Measurements from ENCODE around the gene PLEKHA8.

Gene PLEKHA8

GRCh38 chr7:29998489-29998888, 29.7 kb upstream of the PLEKHA8 start:
- H3K36me3 Mint-ChIP-seq (ENCODE audit: low read depth) = peaks cover 27% of the 10 kb centered on the region
- peaks cover 10% of the 10 kb centered on the region for H3K27me3 Mint-ChIP-seq (ENCODE audit: low read depth, poor library complexity)
- TF ChIP-seq CTCF (IDR thresholded peaks at IDR 0.05) = no peak
- peaks cover 51% of the 10 kb centered on the region for H3K9me3 Mint-ChIP-seq
- no peak overlapping the region for H3K4me3 Mint-ChIP-seq
- DNase-seq = no peak
- no peak overlapping the region for H3K27ac Mint-ChIP-seq
- peaks cover 4% of the 10 kb centered on the region for H3K4me1 Mint-ChIP-seq

DNA sequence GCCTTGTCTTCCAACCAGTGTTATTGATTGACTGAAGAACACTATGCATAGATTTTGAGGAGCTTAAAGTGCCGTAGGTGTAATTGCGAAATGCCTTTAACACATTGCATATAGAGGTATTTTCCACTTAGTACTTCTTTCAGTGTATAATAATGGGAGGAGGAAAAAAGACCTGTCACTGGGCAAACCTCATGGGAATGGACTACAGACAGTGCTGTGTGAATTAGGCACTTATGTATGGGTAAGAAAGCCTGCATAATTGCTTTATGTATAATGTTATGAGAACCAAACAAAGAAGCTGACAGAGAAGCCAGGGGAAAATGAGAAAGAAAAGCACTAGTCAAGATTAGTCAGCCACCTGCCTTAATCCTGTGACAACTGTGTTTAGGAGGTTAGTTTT, 26.2 kb upstream of the PLEKHA8 start:
- no peak for TF ChIP-seq CTCF (IDR thresholded peaks at IDR 0.05)
- peaks cover 5% of the 10 kb centered on the region for H3K36me3 Mint-ChIP-seq (ENCODE audit: low read depth)
- H3K27me3 Mint-ChIP-seq (ENCODE audit: low read depth, poor library complexity) = peaks cover 4% of the 10 kb centered on the region
- peaks cover 8% of the 10 kb centered on the region for H3K4me1 Mint-ChIP-seq
- no peak for DNase-seq
- no peak overlapping the region for H3K27ac Mint-ChIP-seq
- no peak overlapping the region for H3K4me3 Mint-ChIP-seq
- peaks cover 16% of the 10 kb centered on the region for H3K9me3 Mint-ChIP-seq

DNA sequence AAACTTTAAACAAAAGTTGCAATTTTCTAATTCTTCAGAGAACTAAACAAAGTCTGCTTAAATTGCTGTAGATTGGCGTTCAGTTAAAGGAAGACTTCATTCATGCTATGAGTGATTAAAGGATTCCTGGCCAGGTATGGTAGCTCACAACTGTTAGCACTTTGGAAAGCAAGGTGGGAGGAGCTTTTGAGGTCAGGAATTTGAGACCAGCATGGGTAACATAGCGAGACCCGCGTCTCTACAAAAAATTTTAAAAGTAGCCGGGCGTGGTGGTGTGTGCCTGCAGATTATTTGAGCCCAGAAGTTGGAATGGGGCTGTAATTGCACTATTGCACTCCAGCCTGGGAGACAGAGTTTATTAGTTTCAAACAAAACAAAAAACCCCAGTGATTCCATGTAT, 25.1 kb upstream of the PLEKHA8 start:
- no peak for TF ChIP-seq CTCF (IDR thresholded peaks at IDR 0.05)
- H3K4me3 Mint-ChIP-seq = no peak overlapping the region
- H3K27ac Mint-ChIP-seq = no peak overlapping the region
- DNase-seq = no peak
- H3K4me1 Mint-ChIP-seq = peaks cover 8% of the 10 kb centered on the region
- peaks cover 4% of the 10 kb centered on the region for H3K27me3 Mint-ChIP-seq (ENCODE audit: low read depth, poor library complexity)
- H3K9me3 Mint-ChIP-seq = peaks cover 10% of the 10 kb centered on the region
- H3K36me3 Mint-ChIP-seq (ENCODE audit: low read depth) = no peaks in the 10 kb centered on the region

- peaks cover 8% of the 10 kb centered on the region for H3K4me1 Mint-ChIP-seq
- no peaks in the 10 kb centered on the region for H3K36me3 Mint-ChIP-seq (ENCODE audit: low read depth)
- H3K4me3 Mint-ChIP-seq = no peak overlapping the region
- H3K27ac Mint-ChIP-seq = no peak overlapping the region
- peaks cover under 1% of the 10 kb centered on the region for H3K9me3 Mint-ChIP-seq
- peaks cover 4% of the 10 kb centered on the region for H3K27me3 Mint-ChIP-seq (ENCODE audit: low read depth, poor library complexity)
- TF ChIP-seq CTCF (IDR thresholded peaks at IDR 0.05) = no peak
- no peak for DNase-seq
These were observed 22.7 kb upstream of the PLEKHA8 start for GRCh38 chr7:30005464-30005863.

GRCh38 chr7:30010021-30010420, 18.2 kb upstream of the PLEKHA8 start:
- Mint-ChIP-seq H3K27me3 (ENCODE audit: low read depth, poor library complexity) (no peaks in the 10 kb centered on the region), H3K36me3 (ENCODE audit: low read depth) (peaks cover 18% of the 10 kb centered on the region), H3K4me3 (no peak overlapping the region), H3K9me3 (no peaks in the 10 kb centered on the region), H3K27ac (no peak overlapping the region), H3K4me1 (no peaks in the 10 kb centered on the region)
- TF ChIP-seq CTCF (IDR thresholded peaks at IDR 0.05) = no peak
- DNase-seq = no peak

DNA sequence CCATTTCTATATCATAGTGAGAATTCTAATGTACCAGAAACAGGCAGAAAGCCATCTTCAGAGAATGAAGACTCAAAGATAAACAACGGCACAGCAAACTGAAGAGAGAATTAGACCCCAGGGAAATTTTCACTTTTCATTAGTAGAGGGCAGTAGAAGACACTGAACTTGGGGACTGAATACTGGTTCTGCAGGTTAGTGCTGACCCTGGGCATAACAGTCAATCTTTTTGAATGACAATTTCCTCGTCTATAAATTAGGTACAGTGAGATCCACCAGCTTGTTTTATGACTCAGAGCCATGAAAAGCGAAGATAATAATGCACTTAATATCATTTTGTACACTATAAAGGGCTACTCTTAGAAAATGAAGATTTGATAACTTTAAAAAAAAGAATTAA, 15.5 kb upstream of the PLEKHA8 start:
- no peaks in the 10 kb centered on the region for H3K27me3 Mint-ChIP-seq (ENCODE audit: low read depth, poor library complexity)
- no peaks in the 10 kb centered on the region for H3K4me1 Mint-ChIP-seq
- no peak overlapping the region for H3K27ac Mint-ChIP-seq
- H3K9me3 Mint-ChIP-seq = no peaks in the 10 kb centered on the region
- TF ChIP-seq CTCF (IDR thresholded peaks at IDR 0.05) = no peak
- DNase-seq = no peak
- no peak overlapping the region for H3K4me3 Mint-ChIP-seq
- H3K36me3 Mint-ChIP-seq (ENCODE audit: low read depth) = peaks cover 34% of the 10 kb centered on the region

Data from nephron progenitor cell (in vitro differentiated cells).